Left ventricle myocardium inferior (tissue), 1 donor: Measurements from ENCODE around the gene KLK14. TPM values are rescaled to one million over a fixed set of nuclear protein-coding genes. Genes with fewer than 3 reads are reported as not detected.

Experiments used
- DNase-seq: peaks from one replicate; pipeline ENCODE4 v3.0.0-alpha.2; 2020
- H3K27ac ChIP-seq: fragments of 200-600 bp; replicated peaks from 2 replicates; pipeline ENCODE4 v1.8.0; 2021
- H3K27me3 ChIP-seq: fragments of 200-600 bp; 2 replicates; pipeline ENCODE4 v1.8.0; 2021; ENCODE audit warnings: low read depth
- H3K36me3 ChIP-seq: fragments of 200-600 bp; 2 replicates; pipeline ENCODE4 v1.8.0; 2021
- H3K4me1 ChIP-seq: fragments of 200-600 bp; 2 replicates; pipeline ENCODE4 v1.8.0; 2021
- H3K4me3 ChIP-seq: fragments of 200-600 bp; 2 replicates; pipeline ENCODE4 v1.8.0; 2021; ENCODE audit warnings: mild to moderate bottlenecking, moderate library complexity
- H3K9me3 ChIP-seq: fragments of 200-600 bp; replicated peaks from 2 replicates; pipeline ENCODE4 v1.8.0; 2021
- intact Hi-C: fragments of 100-400 bp; cut with micrococcal nuclease; formaldehyde crosslinking; loops from one replicate; pipeline ENCODE4 v1.11.0; 2022
- total RNA-seq: library from RNA; stranded (reverse); fragmentation: NEBNext Ultra II Directional; extraction: Animal tissue kit (Norgen Biotek cat#: 25700); gene quantifications from one replicate; pipeline ENCODE4 v1.2.1, GENCODE V29; 2021
- TF ChIP-seq, protein P1 (sequence below): fragments of 200-600 bp; IDR thresholded peaks from 2 replicates; pipeline ENCODE4 v1.8.0; 2021; ENCODE audit warnings: antibody characterized with exemption, mild to moderate bottlenecking, borderline replicate concordance
- donor health status: DM: no; HTN: yes; CAD: no; lungs with severe emphysema.

The KLK14 gene
- total RNA-seq, 1 donor from 2014 or later, result 1.6 TPM

GRCh38 chr19:51030631-51031030 is 52.1 kb downstream of the KLK14 start:
- no peak overlapping the region for H3K27ac ChIP-seq
- intact Hi-C loops, result no loop called here
- peaks cover 95% of the 10 kb centered on the region for H3K27me3 ChIP-seq
- TF ChIP-seq, protein P1, sequence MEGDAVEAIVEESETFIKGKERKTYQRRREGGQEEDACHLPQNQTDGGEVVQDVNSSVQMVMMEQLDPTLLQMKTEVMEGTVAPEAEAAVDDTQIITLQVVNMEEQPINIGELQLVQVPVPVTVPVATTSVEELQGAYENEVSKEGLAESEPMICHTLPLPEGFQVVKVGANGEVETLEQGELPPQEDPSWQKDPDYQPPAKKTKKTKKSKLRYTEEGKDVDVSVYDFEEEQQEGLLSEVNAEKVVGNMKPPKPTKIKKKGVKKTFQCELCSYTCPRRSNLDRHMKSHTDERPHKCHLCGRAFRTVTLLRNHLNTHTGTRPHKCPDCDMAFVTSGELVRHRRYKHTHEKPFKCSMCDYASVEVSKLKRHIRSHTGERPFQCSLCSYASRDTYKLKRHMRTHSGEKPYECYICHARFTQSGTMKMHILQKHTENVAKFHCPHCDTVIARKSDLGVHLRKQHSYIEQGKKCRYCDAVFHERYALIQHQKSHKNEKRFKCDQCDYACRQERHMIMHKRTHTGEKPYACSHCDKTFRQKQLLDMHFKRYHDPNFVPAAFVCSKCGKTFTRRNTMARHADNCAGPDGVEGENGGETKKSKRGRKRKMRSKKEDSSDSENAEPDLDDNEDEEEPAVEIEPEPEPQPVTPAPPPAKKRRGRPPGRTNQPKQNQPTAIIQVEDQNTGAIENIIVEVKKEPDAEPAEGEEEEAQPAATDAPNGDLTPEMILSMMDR, result no peak
- no peak overlapping the region for H3K4me3 ChIP-seq
- H3K36me3 ChIP-seq, result no peaks in the 10 kb centered on the region
- no peaks in the 10 kb centered on the region for H3K4me1 ChIP-seq
- H3K9me3 ChIP-seq, result no peaks in the 10 kb centered on the region
- no peak for DNase-seq

DNA sequence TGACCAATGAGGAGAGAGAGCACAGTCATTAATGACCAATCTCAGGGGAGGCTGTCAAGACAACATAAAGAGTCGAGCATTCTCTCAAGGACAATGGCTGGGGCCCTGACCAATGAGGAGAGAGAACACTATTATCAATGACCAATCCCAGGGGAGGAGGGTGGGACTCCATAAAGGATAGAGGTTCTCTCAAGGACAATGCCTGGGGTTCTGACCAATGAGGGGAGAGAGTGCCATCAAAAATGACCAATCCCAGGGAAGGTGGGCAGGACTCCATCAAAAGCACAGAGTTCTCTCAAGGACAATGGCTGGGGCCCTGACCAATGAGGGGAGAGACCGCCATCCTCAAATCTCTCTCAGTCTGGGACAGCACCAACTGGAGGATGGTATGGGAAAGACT is 53.0 kb downstream of the KLK14 start:
- intact Hi-C loops, result no loop called here
- Histone ChIP-seq H3K27me3 (peaks cover 95% of the 10 kb centered on the region), H3K36me3 (no peaks in the 10 kb centered on the region), H3K9me3 (no peaks in the 10 kb centered on the region), H3K27ac (no peak overlapping the region), H3K4me3 (no peak overlapping the region), H3K4me1 (no peaks in the 10 kb centered on the region)
- TF ChIP-seq, protein P1, result no peak
- no peak for DNase-seq

Other genes with a start within 250 kb of the KLK14 start
- not detected for gene KLK15, start 249.3 kb downstream of the KLK14 start, total RNA-seq
- gene KLK3, start 228.0 kb downstream of the KLK14 start, total RNA-seq, result not detected
- gene KLK2, start 209.4 kb downstream of the KLK14 start, total RNA-seq, result not detected
- not detected for gene KLK4, start 171.5 kb downstream of the KLK14 start, total RNA-seq
- gene KLK5, start 129.8 kb downstream of the KLK14 start, total RNA-seq, result not detected
- not detected for gene KLK6, start 113.3 kb downstream of the KLK14 start, total RNA-seq
- not detected for gene KLK7, start 99.0 kb downstream of the KLK14 start, total RNA-seq
- gene KLK8, start 81.3 kb downstream of the KLK14 start, total RNA-seq, result not detected
- not detected for gene KLK10, start 63.2 kb downstream of the KLK14 start, total RNA-seq
- not detected for gene KLK11, start 56.3 kb downstream of the KLK14 start, total RNA-seq
- not detected for gene KLK12, start 47.9 kb downstream of the KLK14 start, total RNA-seq
- not detected for gene KLK13, start 17.8 kb downstream of the KLK14 start, total RNA-seq
- gene CTU1, start 25.5 kb upstream of the KLK14 start, total RNA-seq, result 4.4 TPM
- 1.7 TPM for gene SIGLEC9, start 42.0 kb upstream of the KLK14 start, total RNA-seq
- gene SIGLEC7, start 59.4 kb upstream of the KLK14 start, total RNA-seq, result 0.47 TPM
- gene CD33, start 142.2 kb upstream of the KLK14 start, total RNA-seq, result 3.0 TPM
- not detected for gene SIGLECL1, start 168.2 kb upstream of the KLK14 start, total RNA-seq
- not detected for gene IGLON5, start 228.8 kb upstream of the KLK14 start, total RNA-seq